ENCODE results near the gene SLC26A1.

Gene SLC26A1

DNA sequence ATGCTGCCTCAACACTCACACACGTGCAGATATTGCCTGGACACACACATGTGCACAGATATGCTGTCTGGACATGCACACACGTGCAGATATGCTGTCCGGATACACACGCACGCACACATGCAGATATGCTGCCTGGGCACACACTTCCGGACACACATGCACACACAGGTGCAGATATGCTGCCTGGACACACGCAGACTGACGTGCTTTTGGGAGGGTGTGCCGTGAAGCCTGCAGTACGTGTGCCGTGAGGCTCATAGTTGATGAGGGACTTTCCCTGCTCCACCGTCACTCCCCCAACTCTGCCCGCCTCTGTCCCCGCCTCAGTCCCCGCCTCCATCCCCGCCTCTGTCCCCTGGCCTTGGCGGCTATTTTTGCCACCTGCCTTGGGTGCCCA is 32.9 kb upstream of the SLC26A1 start:
- Histone ChIP-seq H3K9ac (ENCODE audit: low read length) (no peak overlapping the region), H3K4me3 (ENCODE audit: low read length) (no peak overlapping the region), H3K27me3 (replicated peaks; ENCODE audit: control insufficient read depth, insufficient read depth, low read length) (no peaks in the 10 kb centered on the region), H3K9me3 (ENCODE audit: control insufficient read depth, low read length) (no peaks in the 10 kb centered on the region), H3K36me3 (ENCODE audit: control insufficient read depth, insufficient read depth, low read length, severe bottlenecking) (peaks cover 21% of the 10 kb centered on the region), H3K4me1 (ENCODE audit: control insufficient read depth, insufficient read depth, low read length) (peaks cover 7% of the 10 kb centered on the region)
- DNase-seq (ENCODE audit: low read depth): no peak

DNA sequence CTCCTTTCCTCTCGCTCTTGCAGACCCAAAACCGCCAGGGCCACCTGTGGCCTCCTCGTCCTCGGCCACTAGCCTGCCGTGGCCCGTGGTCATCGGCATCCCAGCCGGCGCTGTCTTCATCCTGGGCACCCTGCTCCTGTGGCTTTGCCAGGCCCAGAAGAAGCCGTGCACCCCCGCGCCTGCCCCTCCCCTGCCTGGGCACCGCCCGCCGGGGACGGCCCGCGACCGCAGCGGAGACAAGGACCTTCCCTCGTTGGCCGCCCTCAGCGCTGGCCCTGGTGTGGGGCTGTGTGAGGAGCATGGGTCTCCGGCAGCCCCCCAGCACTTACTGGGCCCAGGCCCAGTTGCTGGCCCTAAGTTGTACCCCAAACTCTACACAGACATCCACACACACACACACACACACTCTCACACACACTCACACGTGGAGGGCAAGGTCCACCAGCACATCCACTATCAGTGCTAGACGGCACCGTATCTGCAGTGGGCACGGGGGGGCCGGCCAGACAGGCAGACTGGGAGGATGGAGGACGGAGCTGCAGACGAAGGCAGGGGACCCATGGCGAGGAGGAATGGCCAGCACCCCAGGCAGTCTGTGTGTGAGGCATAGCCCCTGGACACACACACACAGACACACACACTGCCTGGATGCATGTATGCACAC is 31.8 kb upstream of the SLC26A1 start:
- Histone ChIP-seq H3K36me3 (ENCODE audit: control insufficient read depth, insufficient read depth, low read length, severe bottlenecking) (peaks cover 21% of the 10 kb centered on the region), H3K27me3 (replicated peaks; ENCODE audit: control insufficient read depth, insufficient read depth, low read length) (no peaks in the 10 kb centered on the region), H3K9ac (ENCODE audit: low read length) (no peak overlapping the region), H3K9me3 (ENCODE audit: control insufficient read depth, low read length) (no peaks in the 10 kb centered on the region), H3K4me3 (ENCODE audit: low read length) (no peak overlapping the region), H3K4me1 (ENCODE audit: control insufficient read depth, insufficient read depth, low read length) (peaks cover 6% of the 10 kb centered on the region)
- no peak for DNase-seq (ENCODE audit: low read depth)

DNA sequence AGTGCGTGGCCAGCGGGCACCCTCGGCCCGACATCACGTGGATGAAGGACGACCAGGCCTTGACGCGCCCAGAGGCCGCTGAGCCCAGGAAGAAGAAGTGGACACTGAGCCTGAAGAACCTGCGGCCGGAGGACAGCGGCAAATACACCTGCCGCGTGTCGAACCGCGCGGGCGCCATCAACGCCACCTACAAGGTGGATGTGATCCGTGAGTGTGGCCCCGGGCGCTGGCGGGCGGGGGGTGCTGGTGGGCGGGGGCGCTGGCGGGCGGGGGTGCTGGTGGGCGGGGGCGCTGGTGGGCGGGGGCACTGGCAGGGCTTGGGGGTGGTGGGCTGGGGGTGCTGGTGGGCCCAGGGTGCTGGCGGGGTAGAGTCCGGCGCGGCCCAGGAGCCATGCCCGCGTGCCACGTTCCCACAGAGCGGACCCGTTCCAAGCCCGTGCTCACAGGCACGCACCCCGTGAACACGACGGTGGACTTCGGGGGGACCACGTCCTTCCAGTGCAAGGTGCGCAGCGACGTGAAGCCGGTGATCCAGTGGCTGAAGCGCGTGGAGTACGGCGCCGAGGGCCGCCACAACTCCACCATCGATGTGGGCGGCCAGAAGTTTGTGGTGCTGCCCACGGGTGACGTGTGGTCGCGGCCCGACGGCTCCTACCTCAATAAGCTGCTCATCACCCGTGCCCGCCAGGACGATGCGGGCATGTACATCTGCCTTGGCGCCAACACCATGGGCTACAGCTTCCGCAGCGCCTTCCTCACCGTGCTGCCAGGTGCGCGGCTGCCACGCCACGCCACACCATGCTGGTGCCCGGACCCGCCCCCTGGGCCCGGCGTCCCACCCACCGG is 30.9 kb upstream of the SLC26A1 start:
- H3K36me3 ChIP-seq (ENCODE audit: control insufficient read depth, insufficient read depth, low read length, severe bottlenecking): peaks cover 21% of the 10 kb centered on the region
- H3K9me3 ChIP-seq (ENCODE audit: control insufficient read depth, low read length): no peaks in the 10 kb centered on the region
- H3K4me3 ChIP-seq (ENCODE audit: low read length): no peak overlapping the region
- peaks cover 4% of the 10 kb centered on the region for H3K4me1 ChIP-seq (ENCODE audit: control insufficient read depth, insufficient read depth, low read length)
- H3K9ac ChIP-seq (ENCODE audit: low read length): no peak overlapping the region
- no peak for DNase-seq (ENCODE audit: low read depth)
- no peaks in the 10 kb centered on the region for H3K27me3 ChIP-seq (replicated peaks; ENCODE audit: control insufficient read depth, insufficient read depth, low read length)

DNA sequence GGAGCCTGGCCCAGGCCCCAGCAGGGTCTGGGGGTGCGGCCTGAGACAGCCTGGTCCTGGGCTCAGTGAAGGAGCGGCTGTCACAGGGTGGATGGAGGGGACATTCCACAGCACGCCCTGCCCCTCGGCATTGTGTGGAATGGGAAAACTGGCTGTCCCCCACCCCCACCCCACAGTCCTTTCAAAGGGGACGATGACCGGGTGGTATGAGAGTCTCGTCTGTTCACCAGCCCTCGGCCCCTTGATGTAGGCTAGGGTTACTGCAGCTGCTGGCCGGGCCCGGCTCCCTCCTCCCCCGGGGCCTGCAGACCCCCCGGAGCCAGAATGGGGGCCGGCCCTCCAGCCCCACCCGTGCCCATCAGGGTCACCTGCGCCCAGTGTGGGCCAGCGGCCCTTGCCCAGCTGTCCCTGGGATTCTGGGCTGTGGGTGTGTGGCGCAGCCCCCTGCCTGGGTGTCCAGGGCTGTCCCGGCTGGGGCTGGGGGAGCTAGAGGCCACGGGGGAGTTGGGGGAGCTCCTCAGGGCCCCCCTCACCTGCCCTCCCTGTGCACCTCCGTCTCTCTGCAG is 30.0 kb upstream of the SLC26A1 start:
- H3K27me3 ChIP-seq (replicated peaks; ENCODE audit: control insufficient read depth, insufficient read depth, low read length): no peaks in the 10 kb centered on the region
- peaks cover 21% of the 10 kb centered on the region for H3K36me3 ChIP-seq (ENCODE audit: control insufficient read depth, insufficient read depth, low read length, severe bottlenecking)
- no peak overlapping the region for H3K9ac ChIP-seq (ENCODE audit: low read length)
- no peak overlapping the region for H3K4me3 ChIP-seq (ENCODE audit: low read length)
- peaks cover 4% of the 10 kb centered on the region for H3K4me1 ChIP-seq (ENCODE audit: control insufficient read depth, insufficient read depth, low read length)
- H3K9me3 ChIP-seq (ENCODE audit: control insufficient read depth, low read length): no peaks in the 10 kb centered on the region
- no peak for DNase-seq (ENCODE audit: low read depth)

DNA sequence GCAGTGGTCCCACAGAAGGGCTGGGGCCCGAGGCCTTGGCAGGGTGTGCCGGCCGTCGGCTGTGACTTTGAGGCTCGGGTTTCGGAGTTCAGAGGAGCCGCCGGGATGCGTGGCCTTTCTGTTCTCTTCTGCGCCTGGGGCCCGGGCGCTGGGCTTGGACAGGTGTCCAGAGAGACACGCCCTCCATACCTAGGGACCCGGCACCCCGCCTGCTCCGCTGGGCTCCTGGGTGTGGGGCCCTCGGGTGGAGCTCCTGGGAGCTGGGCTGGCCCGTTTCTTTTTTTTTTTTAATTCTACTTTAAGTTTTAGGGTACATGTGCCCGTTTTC is 29.5 kb upstream of the SLC26A1 start:
- no peak for DNase-seq (ENCODE audit: low read depth)
- peaks cover 21% of the 10 kb centered on the region for H3K36me3 ChIP-seq (ENCODE audit: control insufficient read depth, insufficient read depth, low read length, severe bottlenecking)
- peaks cover 3% of the 10 kb centered on the region for H3K4me1 ChIP-seq (ENCODE audit: control insufficient read depth, insufficient read depth, low read length)
- no peak overlapping the region for H3K9ac ChIP-seq (ENCODE audit: low read length)
- no peaks in the 10 kb centered on the region for H3K9me3 ChIP-seq (ENCODE audit: control insufficient read depth, low read length)
- H3K4me3 ChIP-seq (ENCODE audit: low read length): no peak overlapping the region
- no peaks in the 10 kb centered on the region for H3K27me3 ChIP-seq (replicated peaks; ENCODE audit: control insufficient read depth, insufficient read depth, low read length)

DNA sequence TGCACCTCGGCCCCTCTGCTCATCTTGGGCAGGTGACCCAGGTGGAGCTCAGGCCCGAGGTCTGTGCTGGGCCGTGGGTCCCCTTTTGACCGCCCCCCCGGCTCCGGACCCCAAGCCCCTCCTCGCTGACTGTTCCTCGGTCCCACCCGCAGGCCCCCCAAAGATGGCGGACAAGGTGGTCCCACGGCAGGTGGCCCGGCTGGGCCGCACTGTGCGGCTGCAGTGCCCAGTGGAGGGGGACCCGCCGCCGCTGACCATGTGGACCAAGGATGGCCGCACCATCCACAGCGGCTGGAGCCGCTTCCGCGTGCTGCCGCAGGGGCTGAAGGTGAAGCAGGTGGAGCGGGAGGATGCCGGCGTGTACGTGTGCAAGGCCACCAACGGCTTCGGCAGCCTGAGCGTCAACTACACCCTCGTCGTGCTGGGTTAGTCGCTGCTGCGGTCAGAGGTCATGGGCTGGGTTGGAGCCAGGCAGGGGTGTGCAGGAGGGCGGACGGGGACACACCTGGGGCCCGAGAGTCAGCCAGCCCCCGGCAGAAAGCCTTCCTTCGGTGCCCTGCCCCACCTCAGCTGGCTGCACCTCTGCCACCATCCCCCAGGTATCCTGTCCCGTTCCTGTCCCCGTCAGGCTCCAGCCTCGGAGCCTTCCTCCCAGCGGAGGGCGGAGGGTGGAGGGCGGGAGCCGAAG is 29.0 kb upstream of the SLC26A1 start:
- Histone ChIP-seq H3K4me1 (ENCODE audit: control insufficient read depth, insufficient read depth, low read length) (no peaks in the 10 kb centered on the region), H3K9me3 (ENCODE audit: control insufficient read depth, low read length) (no peaks in the 10 kb centered on the region), H3K36me3 (ENCODE audit: control insufficient read depth, insufficient read depth, low read length, severe bottlenecking) (peaks cover 21% of the 10 kb centered on the region), H3K27me3 (replicated peaks; ENCODE audit: control insufficient read depth, insufficient read depth, low read length) (no peaks in the 10 kb centered on the region), H3K4me3 (ENCODE audit: low read length) (no peak overlapping the region), H3K9ac (ENCODE audit: low read length) (no peak overlapping the region)
- DNase-seq (ENCODE audit: low read depth): no peak

DNA sequence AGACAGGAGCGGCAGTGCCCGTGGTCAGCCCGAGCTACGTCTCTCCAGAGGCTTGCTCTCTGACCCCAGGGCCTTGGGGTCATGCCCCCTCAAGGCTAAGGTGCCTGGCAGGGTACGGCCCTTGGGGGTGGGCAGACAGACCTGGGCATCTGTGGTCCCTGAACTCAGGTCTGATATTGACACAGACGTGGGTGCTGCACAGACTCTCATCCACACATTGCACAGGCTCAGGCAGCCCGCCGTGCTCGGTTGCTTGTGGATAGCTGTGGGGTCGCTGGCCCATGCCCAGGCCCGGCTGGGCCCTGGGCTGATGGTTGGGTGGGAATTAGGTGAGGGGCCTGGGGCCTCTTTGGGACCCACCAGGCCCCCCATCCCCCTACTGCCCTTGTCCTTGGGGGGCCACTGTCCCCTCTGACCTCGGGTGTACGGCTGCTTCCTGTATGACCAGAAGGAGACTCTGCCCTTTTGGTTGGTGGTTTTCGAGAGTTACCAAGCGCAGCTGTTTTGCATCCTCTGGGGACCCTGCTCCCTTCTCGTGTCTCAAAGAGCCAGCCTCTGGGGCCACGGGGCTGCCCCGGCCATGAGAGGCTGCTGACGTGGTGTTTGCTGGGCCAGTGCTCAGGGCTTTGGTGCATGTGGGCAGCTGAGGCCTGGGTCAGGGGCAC is 28.3 kb upstream of the SLC26A1 start:
- no peak for DNase-seq (ENCODE audit: low read depth)
- H3K4me3 ChIP-seq (ENCODE audit: low read length): no peak overlapping the region
- peaks cover 21% of the 10 kb centered on the region for H3K36me3 ChIP-seq (ENCODE audit: control insufficient read depth, insufficient read depth, low read length, severe bottlenecking)
- no peaks in the 10 kb centered on the region for H3K27me3 ChIP-seq (replicated peaks; ENCODE audit: control insufficient read depth, insufficient read depth, low read length)
- H3K4me1 ChIP-seq (ENCODE audit: control insufficient read depth, insufficient read depth, low read length): no peaks in the 10 kb centered on the region
- H3K9me3 ChIP-seq (ENCODE audit: control insufficient read depth, low read length): no peaks in the 10 kb centered on the region
- no peak overlapping the region for H3K9ac ChIP-seq (ENCODE audit: low read length)

DNA sequence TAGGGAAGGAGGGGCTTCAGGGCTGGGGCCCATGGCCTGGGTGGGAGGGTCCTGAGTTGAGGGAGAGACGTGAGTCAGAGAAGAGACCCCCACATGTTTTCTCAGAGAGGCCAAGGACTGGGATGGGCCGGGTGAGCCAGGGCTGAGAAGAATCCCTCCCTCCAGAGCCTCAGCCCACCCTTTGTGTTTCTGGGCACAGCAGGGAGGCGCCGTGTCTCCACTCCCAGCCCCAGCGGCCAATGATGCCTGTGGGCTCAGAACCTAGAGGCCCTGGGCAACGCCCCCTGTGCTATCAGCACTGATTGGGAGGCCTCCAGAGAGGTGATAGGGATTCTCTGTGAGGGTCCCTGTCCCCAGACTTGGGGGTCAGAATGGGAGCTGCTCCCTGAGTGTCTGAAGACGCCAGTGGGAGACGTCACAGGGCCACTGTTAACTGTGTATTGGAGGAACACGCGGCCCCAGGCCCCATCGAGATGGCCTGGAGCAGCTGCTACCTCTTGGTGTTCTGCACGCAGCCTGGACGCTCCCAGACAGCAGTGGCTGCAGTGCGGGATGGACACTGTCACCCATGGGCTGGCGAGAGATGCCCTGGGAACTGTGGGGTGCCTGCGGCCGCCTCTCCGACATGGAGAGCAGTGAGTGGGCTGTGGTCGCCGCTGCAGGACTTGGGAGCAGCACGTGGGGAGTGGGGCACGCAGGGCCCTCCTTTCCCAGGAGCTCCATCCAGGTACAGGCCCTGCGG is 26.7 kb upstream of the SLC26A1 start:
- Histone ChIP-seq H3K27me3 (replicated peaks; ENCODE audit: control insufficient read depth, insufficient read depth, low read length) (no peaks in the 10 kb centered on the region), H3K4me3 (ENCODE audit: low read length) (no peak overlapping the region), H3K9me3 (ENCODE audit: control insufficient read depth, low read length) (no peaks in the 10 kb centered on the region), H3K9ac (ENCODE audit: low read length) (no peak overlapping the region), H3K36me3 (ENCODE audit: control insufficient read depth, insufficient read depth, low read length, severe bottlenecking) (peaks cover 8% of the 10 kb centered on the region), H3K4me1 (ENCODE audit: control insufficient read depth, insufficient read depth, low read length) (no peaks in the 10 kb centered on the region)
- DNase-seq (ENCODE audit: low read depth): no peak

DNA sequence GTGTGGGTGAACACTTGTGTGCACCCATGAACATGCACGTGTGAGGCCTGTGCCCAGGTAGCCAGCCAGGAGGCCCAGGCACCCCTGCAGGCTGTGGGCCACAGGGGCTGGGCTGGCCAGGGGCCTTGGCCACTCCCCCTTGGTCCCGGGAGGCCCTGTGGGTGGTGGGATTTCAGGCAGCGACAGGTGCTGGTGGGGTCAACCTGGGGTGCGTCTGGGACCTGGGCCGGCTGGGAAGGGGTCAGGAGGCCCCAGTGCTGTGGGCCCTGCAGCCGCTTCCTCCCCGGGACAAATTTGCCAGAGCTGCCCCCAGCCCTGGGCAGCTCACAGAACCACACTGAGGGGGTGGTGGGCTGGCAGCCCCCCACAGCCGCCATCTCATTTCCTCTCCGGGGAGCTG is 26.1 kb upstream of the SLC26A1 start:
- H3K27me3 ChIP-seq (replicated peaks; ENCODE audit: control insufficient read depth, insufficient read depth, low read length): no peaks in the 10 kb centered on the region
- no peaks in the 10 kb centered on the region for H3K4me1 ChIP-seq (ENCODE audit: control insufficient read depth, insufficient read depth, low read length)
- H3K9me3 ChIP-seq (ENCODE audit: control insufficient read depth, low read length): no peaks in the 10 kb centered on the region
- DNase-seq (ENCODE audit: low read depth): no peak
- H3K4me3 ChIP-seq (ENCODE audit: low read length): no peak overlapping the region
- H3K9ac ChIP-seq (ENCODE audit: low read length): no peak overlapping the region
- H3K36me3 ChIP-seq (ENCODE audit: control insufficient read depth, insufficient read depth, low read length, severe bottlenecking): peaks cover 2% of the 10 kb centered on the region

DNA sequence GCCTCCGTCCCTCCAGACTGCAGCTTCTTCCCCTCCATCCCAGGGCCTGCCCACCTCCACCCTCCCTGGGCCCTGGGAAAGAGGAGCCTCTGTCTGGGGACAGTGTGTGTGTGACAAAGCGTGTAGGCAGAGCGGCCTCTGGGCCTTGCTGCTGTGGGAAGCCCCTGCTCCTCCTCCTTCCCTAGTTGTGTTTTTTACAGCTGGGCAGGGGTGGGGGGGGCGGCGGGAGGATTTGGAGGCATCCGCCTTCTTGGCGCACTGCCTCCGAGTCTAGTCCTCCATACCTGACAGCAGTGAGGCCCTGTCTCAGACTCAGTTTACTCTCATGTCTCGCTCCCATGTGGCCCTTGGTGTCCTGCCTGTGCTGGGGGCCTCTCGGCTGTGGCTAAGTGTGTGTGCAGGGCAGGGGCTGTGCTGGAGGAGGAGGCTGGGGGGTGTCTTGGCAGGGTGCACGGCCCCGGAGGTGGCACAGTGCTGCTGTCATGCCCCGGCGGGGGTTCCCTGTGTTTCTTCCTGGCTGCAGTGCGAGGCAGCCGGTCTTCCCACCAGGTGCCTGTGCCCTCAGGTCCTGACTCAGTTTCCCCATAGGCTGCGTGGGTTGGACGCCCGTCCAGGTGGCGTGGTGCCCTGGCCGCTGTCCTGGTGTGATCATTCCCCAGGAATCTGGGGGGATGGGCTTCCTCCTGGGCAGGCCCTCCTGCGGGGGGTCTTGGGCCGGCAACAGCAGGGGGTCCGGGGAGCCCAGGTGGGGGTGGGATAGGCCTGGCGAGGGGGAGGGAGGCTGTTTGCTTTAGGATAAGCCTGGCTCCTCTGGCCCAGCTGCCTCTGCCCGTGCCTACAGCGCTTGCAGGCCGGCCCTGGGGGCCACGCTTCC is 25.2 kb upstream of the SLC26A1 start:
- DNase-seq (ENCODE audit: low read depth): no peak
- Histone ChIP-seq H3K9me3 (ENCODE audit: control insufficient read depth, low read length) (no peaks in the 10 kb centered on the region), H3K4me3 (ENCODE audit: low read length) (no peak overlapping the region), H3K4me1 (ENCODE audit: control insufficient read depth, insufficient read depth, low read length) (no peaks in the 10 kb centered on the region), H3K36me3 (ENCODE audit: control insufficient read depth, insufficient read depth, low read length, severe bottlenecking) (peaks cover 4% of the 10 kb centered on the region), H3K27me3 (replicated peaks; ENCODE audit: control insufficient read depth, insufficient read depth, low read length) (no peaks in the 10 kb centered on the region), H3K9ac (ENCODE audit: low read length) (no peak overlapping the region)
